ENCODE results near the gene C6orf120. TPM values are rescaled to one million over a fixed set of nuclear protein-coding genes. Genes with fewer than 3 reads are reported as not detected.
A peak's percentile ranks its signal among the peaks of the same experiment; 100 is the strongest.

C6orf120 gene
- total and polyA plus RNA-seq, 9 of the 15 experiments (the other 6 are each of a cell fraction or from before 2014, with no cell fraction given), result 7.7 to 44.9 (median 34.8) TPM

DNA sequence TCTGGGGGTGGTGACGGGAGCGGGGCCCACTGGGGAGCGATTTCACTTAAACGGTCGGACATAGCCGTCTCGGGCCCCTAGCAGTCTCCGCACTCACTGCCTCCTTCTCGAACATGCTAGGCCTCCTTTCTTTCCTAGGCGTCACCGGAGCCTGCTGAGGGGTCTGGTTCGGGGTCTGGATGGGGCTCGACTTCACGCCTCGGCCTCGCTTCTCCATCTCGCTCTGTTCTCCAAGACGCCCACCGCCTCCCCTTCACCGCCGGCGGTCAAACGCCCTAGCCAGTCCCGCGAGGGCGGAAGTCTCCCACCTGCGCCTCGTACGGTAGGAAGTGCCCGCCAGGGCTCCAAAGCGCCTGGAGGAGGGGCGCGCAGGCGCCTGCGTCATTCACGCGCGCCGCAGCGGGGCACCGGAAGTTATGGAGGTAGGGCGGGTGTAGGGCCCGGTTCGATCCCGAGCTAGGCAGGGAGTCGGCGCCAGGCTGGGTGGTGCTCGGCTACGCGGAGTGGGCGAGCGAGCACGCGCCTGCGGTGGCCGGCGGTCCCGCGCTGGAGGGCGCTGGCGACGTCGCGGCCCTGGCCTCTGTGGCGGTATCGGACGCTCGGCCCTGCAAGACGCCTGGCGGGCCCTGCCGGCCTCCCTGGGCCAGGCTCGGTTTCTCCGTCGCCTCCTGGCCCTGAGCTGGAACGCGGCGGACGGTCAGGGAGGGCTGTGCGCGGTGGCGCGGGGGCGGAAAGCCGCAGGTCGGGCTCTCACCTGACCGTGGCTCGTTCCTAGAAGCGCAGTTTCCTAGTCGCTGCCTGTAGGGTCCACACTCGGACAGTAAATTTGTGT is 49.5 kb downstream of the C6orf120 start, which contains the start of the genes DYNLT2 and ERMARD (continued):
- no peak for TF ChIP-seq RHOXF2B (CRISPR knock-in tag; conservative IDR thresholded peaks at IDR 0.05)
- no peak for TF ChIP-seq ZNF41 (CRISPR knock-in tag; conservative IDR thresholded peaks at IDR 0.05)
- no peak for TF ChIP-seq ARID2 (IDR thresholded peaks at IDR 0.05)
- TF ChIP-seq HNRNPK (IDR thresholded peaks at IDR 0.05; ENCODE audit: low read depth, low read length, poor library complexity, severe bottlenecking), result no peak
- TF ChIP-seq NFIX (CRISPR knock-in tag; IDR thresholded peaks at IDR 0.05; ENCODE audit: low read depth), result no peak
- TF ChIP-seq ZKSCAN8 (CRISPR knock-in tag; IDR thresholded peaks at IDR 0.05), result no peak
- TF ChIP-seq ZNF75A (CRISPR knock-in tag; IDR thresholded peaks at IDR 0.05), result no peak
- no peak; the same call in 1 of the 2 replicates for TF ChIP-seq E2F1 (CRISPR knock-in tag; IDR thresholded peaks at IDR 0.05)
- TF ChIP-seq RBFOX2 (IDR thresholded peaks at IDR 0.05; ENCODE audit: low read depth, low read length), result peak; percentile 99
- TF ChIP-seq ATF3 (IDR thresholded peaks at IDR 0.05), result no peak
- TF ChIP-seq ATF3 (CRISPR knock-in tag; conservative IDR thresholded peaks at IDR 0.05), result peak; percentile 81
- no peak; the same call in 1 of the 2 replicates for TF ChIP-seq TEAD4 (IDR thresholded peaks at IDR 0.05; ENCODE audit: low read length)
- TF ChIP-seq TEAD4 (CRISPR knock-in tag; IDR thresholded peaks at IDR 0.05; ENCODE audit: borderline replicate concordance), result peak; percentile 77; the same call in 1 of the 2 replicates
- no peak for TF ChIP-seq ZBTB26 (CRISPR knock-in tag; IDR thresholded peaks at IDR 0.05)
- 0 out of 2 replicates have a peak, but pooled peaks have one; percentile 20 for TF ChIP-seq ZNF384 (IDR thresholded peaks at IDR 0.05; ENCODE audit: low read depth, low read length)
- no peak for TF ChIP-seq HMG20B (CRISPR knock-in tag; IDR thresholded peaks at IDR 0.05)
- TF ChIP-seq, protein P1, sequence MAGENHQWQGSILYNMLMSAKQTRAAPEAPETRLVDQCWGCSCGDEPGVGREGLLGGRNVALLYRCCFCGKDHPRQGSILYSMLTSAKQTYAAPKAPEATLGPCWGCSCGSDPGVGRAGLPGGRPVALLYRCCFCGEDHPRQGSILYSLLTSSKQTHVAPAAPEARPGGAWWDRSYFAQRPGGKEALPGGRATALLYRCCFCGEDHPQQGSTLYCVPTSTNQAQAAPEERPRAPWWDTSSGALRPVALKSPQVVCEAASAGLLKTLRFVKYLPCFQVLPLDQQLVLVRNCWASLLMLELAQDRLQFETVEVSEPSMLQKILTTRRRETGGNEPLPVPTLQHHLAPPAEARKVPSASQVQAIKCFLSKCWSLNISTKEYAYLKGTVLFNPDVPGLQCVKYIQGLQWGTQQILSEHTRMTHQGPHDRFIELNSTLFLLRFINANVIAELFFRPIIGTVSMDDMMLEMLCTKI (IDR thresholded peaks at IDR 0.05; ENCODE audit: partially characterized antibody), result no peak
- TF ChIP-seq MEF2A (IDR thresholded peaks at IDR 0.05; ENCODE audit: control insufficient read depth, low read depth, low read length), result peak; percentile 41; the same call in 1 of the 2 replicates
- peak; percentile 59 for TF ChIP-seq JUND (IDR thresholded peaks at IDR 0.05; ENCODE audit: borderline replicate concordance, low read depth, low read length)
- peak; percentile 3; the same call in 1 of the 3 replicates for TF ChIP-seq JUND (tag; IDR thresholded peaks at IDR 0.05; ENCODE audit: borderline replicate concordance, low read depth, low read length)
- no peak for TF ChIP-seq CBX2 (IDR thresholded peaks at IDR 0.05; ENCODE audit: insufficient read depth, low read length, poor library complexity, severe bottlenecking)
- no peak for TF ChIP-seq MTA2 (IDR thresholded peaks at IDR 0.05; ENCODE audit: low read depth)
- TF ChIP-seq YY1 (IDR thresholded peaks at IDR 0.05; ENCODE audit: borderline replicate concordance in 1 of 3, control insufficient read depth in 1 of 3, extremely low read depth in 1 of 3, insufficient read depth in 3 of 3, insufficient read length in 1 of 3, insufficient replicate concordance in 2 of 3, low read depth in 1 of 3, low read length in 2 of 3), result peak; percentile 55 to 91 (median 87)

Data from K562 (cell line).